ENCODE data around the gene FBLN5. TPM values are rescaled to one million over a fixed set of nuclear protein-coding genes. Genes with fewer than 3 reads are reported as not detected.

FBLN5 gene
- total RNA-seq, 2 experiments from 2014 or later = 1.3 to 1.4 TPM

DNA sequence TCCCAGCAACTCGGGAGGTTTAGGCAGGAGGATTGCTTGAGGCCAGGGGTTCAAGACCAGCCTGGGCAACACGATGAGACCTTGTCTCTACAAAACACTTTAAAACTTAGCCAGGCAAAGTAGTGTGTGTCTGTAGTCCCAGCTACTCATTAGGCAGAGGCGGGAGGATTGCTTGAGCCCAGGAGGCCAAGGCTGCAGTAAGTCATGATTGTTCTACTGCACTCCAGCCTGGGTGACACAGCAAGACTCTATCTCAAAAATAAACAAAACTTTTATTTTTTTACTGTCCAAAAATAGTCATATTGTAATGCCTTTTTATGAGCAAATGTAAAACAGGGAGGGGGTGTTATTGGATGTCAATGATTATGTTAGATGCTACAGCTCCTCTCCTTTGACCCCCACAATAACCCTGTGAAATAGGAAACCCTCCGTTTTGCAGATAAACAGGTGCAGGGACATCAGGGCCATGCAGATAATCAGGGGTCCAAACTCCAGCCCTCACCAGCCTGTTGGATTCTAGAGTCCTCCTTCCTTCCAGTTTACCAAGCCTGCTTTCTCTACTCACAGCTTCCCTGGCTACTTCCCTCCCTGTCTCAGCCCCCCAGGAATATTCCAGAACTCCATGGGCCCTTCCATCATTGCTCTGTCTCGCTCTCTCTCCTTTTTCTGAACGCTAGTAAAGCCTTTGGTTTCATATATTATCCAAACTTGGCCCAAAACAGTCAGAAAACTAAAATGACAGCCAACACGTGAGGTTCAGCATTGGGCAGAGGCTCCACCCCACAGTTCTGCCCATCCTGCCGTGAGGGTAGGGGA lies 5.9 kb upstream of the FBLN5 start:
- no peak overlapping the region for H3K4me3 Mint-ChIP-seq
- ChIA-PET CTCF (no interaction called here), POLR2A (no interaction called here)
- H3K9me3 Mint-ChIP-seq = no peaks in the 10 kb centered on the region
- no peaks in the 10 kb centered on the region for H3K36me3 Mint-ChIP-seq (ENCODE audit: low read depth)
- H3K27ac Mint-ChIP-seq = no peak overlapping the region
- peaks cover 2% of the 10 kb centered on the region for H3K27me3 Mint-ChIP-seq
- DNase-seq (no peak), ATAC-seq (no peak)
- no peaks in the 10 kb centered on the region for H3K4me1 Mint-ChIP-seq (ENCODE audit: low read depth)
- TF ChIP-seq, protein P1, sequence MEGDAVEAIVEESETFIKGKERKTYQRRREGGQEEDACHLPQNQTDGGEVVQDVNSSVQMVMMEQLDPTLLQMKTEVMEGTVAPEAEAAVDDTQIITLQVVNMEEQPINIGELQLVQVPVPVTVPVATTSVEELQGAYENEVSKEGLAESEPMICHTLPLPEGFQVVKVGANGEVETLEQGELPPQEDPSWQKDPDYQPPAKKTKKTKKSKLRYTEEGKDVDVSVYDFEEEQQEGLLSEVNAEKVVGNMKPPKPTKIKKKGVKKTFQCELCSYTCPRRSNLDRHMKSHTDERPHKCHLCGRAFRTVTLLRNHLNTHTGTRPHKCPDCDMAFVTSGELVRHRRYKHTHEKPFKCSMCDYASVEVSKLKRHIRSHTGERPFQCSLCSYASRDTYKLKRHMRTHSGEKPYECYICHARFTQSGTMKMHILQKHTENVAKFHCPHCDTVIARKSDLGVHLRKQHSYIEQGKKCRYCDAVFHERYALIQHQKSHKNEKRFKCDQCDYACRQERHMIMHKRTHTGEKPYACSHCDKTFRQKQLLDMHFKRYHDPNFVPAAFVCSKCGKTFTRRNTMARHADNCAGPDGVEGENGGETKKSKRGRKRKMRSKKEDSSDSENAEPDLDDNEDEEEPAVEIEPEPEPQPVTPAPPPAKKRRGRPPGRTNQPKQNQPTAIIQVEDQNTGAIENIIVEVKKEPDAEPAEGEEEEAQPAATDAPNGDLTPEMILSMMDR (IDR thresholded peaks at IDR 0.05) = no peak
- intact Hi-C loops (cut with micrococcal nuclease) = no loop called here

DNA sequence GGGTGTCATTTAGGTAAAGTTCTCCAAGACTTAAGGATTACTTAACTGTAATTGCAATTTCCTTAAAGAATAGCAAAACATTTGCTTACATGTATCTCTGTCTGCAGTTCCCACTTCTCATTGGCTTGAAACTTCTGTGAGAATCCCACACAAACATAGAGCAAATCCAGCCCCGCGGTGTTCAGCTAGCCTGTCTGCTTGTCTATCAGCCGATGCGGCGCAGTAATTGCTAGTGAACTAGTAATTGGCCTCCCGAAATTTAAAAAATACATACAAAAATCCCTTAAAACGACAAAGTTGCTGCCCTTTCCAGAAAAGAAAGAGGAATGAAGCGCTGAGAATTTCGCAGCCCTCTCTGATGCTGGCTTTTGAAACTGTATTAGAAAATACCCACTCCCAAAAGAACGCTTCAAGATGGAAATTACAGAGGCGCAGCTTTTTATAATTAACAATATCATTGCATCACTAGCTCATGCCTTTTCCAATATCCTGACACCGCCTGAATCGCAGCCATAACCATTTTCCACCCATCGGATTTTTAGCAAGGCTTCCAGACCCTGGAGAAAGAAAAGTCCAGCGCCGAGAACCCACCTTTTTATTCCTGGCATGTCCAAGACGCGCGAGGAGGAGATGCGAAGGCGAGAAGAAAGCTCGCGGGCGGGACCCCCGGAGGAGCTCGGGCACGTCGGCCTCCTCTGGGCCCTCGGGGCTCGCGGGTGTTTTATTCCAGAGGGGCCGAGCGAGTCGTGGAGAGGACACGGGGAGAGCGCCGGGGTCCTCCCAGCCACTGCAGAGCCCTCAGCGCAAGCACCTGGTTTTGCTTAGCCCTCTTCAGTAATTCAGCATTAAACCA lies 646 bp downstream of the FBLN5 start:
- H3K27me3 Mint-ChIP-seq = peaks cover 24% of the 10 kb centered on the region
- no peak overlapping the region for H3K27ac Mint-ChIP-seq

DNA sequence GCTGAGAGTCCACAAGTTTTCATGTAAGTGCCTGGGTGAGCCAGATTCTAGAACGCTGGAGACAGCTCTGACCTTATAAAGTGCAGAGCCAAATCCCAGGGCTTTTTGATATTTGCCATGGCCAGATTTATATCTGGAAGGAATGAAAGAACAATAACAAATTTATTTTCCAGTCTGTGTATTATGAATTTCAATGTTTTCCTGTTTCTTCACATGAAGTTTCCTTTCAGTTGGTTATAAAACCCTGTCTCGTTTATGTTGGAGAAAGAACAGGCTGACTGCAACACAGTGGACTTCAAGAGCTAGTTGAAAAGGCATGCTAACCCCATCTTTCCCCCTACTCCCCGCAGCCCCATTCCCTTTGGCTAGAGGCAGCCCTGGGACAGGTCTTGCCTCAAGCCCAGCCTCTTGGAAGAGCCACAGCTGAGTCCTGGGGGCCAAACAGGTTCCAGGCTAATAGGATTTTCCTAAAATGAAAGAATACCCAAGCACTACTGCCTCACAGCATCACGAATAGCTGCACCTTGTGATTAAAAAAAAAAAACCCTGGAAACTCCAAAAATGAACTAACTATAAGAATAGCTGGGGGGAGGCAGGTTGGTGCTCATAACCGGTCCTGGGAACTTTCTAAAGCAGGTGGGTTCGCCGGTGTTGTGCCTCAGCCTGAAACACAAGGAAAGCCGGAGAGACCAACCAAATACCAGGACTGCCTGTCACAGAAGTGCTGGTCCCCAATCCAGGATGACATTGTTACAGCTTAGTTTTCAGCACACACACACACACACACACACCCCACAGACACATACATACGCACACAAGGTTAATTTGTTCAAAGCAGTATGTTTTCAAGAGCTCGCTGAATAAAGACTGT lies 1.5 kb downstream of the FBLN5 start:
- H3K4me3 Mint-ChIP-seq = peak overlapping the region; percentile 83
- no peaks in the 10 kb centered on the region for H3K9me3 Mint-ChIP-seq
- TF ChIP-seq, protein P1 (IDR thresholded peaks at IDR 0.05) = no peak
- peaks cover 24% of the 10 kb centered on the region for H3K27me3 Mint-ChIP-seq
- CTCF ChIA-PET = interaction anchor here (1.0 to 1.4 kb wide), 4 partner anchors 33 to 60 kb away, joined by 3 to 4 read pairs (median 3); no protein-coding TSS in a partner anchor
- POLR2A ChIA-PET = interaction anchor here (0.9 to 1.0 kb wide), 2 partner anchors 14 to 190 kb away, joined by 3 read pairs; no protein-coding TSS in a partner anchor
- ATAC-seq (no peak), DNase-seq (no peak)
- H3K4me1 Mint-ChIP-seq (ENCODE audit: low read depth) = peaks cover 16% of the 10 kb centered on the region
- no peaks in the 10 kb centered on the region for H3K36me3 Mint-ChIP-seq (ENCODE audit: low read depth)
- intact Hi-C loops (cut with micrococcal nuclease) = no loop called here
- H3K27ac Mint-ChIP-seq = no peak overlapping the region

More for the DNA sequence above, 646 bp downstream of the FBLN5 start:
- H3K4me3 Mint-ChIP-seq = peak overlapping the region; percentile 83
- CTCF ChIA-PET = interaction anchor here (1.0 to 1.4 kb wide), 3 partner anchors 35 to 59 kb away, joined by 3 to 4 read pairs (median 3); no protein-coding TSS in a partner anchor
- TF ChIP-seq, protein P1 (IDR thresholded peaks at IDR 0.05) = no peak
- no peak for DNase-seq
- H3K4me1 Mint-ChIP-seq (ENCODE audit: low read depth) = peaks cover 16% of the 10 kb centered on the region
- POLR2A ChIA-PET = interaction anchor here (0.5 to 1.0 kb wide), 4 partner anchors 13 to 272 kb away, joined by 3 read pairs; no protein-coding TSS in a partner anchor
- H3K36me3 Mint-ChIP-seq (ENCODE audit: low read depth) = no peaks in the 10 kb centered on the region
- intact Hi-C loops (cut with micrococcal nuclease) = no loop called here
- no peaks in the 10 kb centered on the region for H3K9me3 Mint-ChIP-seq
- ATAC-seq = peak; percentile 34

DNA sequence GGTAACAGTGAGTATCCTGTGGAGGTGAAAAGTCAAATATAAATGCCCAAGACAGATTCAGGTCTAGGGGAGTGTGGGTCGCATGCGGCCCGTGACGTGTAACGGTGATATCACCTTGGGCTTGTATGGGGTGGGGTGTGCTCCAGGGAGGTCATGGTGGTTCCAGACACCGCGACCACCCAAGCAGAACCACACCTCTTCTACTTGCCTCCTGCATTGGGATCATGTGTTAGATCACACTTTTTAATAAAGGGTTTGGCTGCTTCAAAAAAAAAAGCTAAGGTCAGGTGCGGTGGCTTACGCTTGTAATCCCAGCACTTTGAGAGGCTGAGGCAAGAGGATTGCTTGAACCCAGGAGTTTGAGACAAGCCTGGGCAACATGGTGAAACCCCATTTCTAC lies 4.5 kb downstream of the FBLN5 start:
- no peak for DNase-seq
- TF ChIP-seq, protein P1 (IDR thresholded peaks at IDR 0.05) = no peak
- POLR2A ChIA-PET = no interaction called here
- intact Hi-C loops (cut with micrococcal nuclease) = no loop called here
- Mint-ChIP-seq H3K9me3 (no peaks in the 10 kb centered on the region), H3K4me3 (no peak overlapping the region), H3K27ac (no peak overlapping the region), H3K4me1 (ENCODE audit: low read depth) (peaks cover 16% of the 10 kb centered on the region), H3K36me3 (ENCODE audit: low read depth) (no peaks in the 10 kb centered on the region), H3K27me3 (peaks cover 19% of the 10 kb centered on the region)
- no peak for ATAC-seq
- CTCF ChIA-PET = interaction anchor here (0.8 kb wide), 1 partner anchor 54 kb away, joined by 3 read pairs; no protein-coding TSS in a partner anchor

Measured in activated CD8-positive, alpha-beta T cell treated with anti-CD3 and anti-CD28 coated beads for 36 hours (primary cell).